Upper lobe of left lung (tissue), 6 donors: ENCODE data around the gene SMIM9. TPM values are rescaled to one million over a fixed set of nuclear protein-coding genes. Genes with fewer than 3 reads are reported as not detected.

Experiments used
- ATAC-seq, 2 donors: fragments of 200-7000 bp; cut with Tn5 transposase; one replicate each; pipeline ENCODE4 v1.9.1; 2022; ENCODE audit warnings: mild to moderate bottlenecking in 2 of 2, moderate library complexity in 2 of 2; ENCODE audit not compliant: low FRiP score in 2 of 2
- DNase-seq, 2 donors: peaks; one replicate each; pipeline ENCODE4 v3.0.0-alpha.2; 2019 to 2020
- H3K27ac ChIP-seq, 4 donors: fragments of 200-600 bp; sonication (generic); one replicate each; pipeline ENCODE4 v1.5.1; 2016 to 2019
- H3K27me3 ChIP-seq, 4 donors: fragments of 200-600 bp; sonication (generic); one replicate each; pipeline ENCODE4 v1.5.1; 2017 to 2019
- H3K36me3 ChIP-seq, 4 donors: fragments of 200-600 bp; sonication (generic); one replicate each; pipeline ENCODE4 v1.5.1; 2016 to 2019
- H3K4me1 ChIP-seq, 4 donors: fragments of 200-600 bp; sonication (generic); one replicate each; pipeline ENCODE4 v1.5.1; 2018 to 2019
- H3K4me3 ChIP-seq, 4 donors: fragments of 200-600 bp; sonication (generic); one replicate each; pipeline ENCODE4 v1.5.1; 2017 to 2019; ENCODE audit warnings: mild to moderate bottlenecking in 2 of 4, moderate library complexity in 1 of 4
- H3K9me3 ChIP-seq, 4 donors: fragments of 200-600 bp; sonication (generic); one replicate each; pipeline ENCODE4 v1.5.1; 2018 to 2019
- CTCF ChIP-seq, 6 experiments: fragments of 450-650 bp in 4 of 6; fragments of 200-600 bp in 2 of 6; sonication (generic) in 2 of 6; IDR thresholded peaks; one replicate each; pipeline ENCODE4 v1.5.1; 2016 to 2019; ENCODE audit warnings: antibody characterized with exemption in 6 of 6
- EP300 ChIP-seq, 4 donors: sonication (generic); formaldehyde crosslinking; IDR thresholded peaks; one replicate each; pipeline ENCODE4 v1.5.1; 2017; ENCODE audit warnings: antibody characterized with exemption in 4 of 4, control low read depth in 2 of 4
- POLR2A ChIP-seq, 4 donors: fragments of 450-650 bp; IDR thresholded peaks; one replicate each; pipeline ENCODE4 v1.5.1; 2016 to 2017; ENCODE audit warnings: antibody characterized with exemption in 4 of 4, mild to moderate bottlenecking in 2 of 4
- POLR2AphosphoS5 ChIP-seq, 2 donors: sonication (generic); formaldehyde crosslinking; IDR thresholded peaks; one replicate each; pipeline ENCODE4 v1.5.1; 2017; ENCODE audit warnings: antibody characterized with exemption in 2 of 2
- WGBS, 2 donors: methylation state at CpG; one replicate each; pipeline ENCODE4 v1.1.5; 2017 to 2018; 5-methylcytosine and 5-hydroxymethylcytosine counted together
- total RNA-seq, 6 donors: library from RNA; depleted of rRNA in 4 of 6; stranded (reverse); fragments of >200 nt in 4 of 6; gene quantifications; one replicate each; pipeline versions ENCODE4 v1.1.0 to v1.2.1, GENCODE V29; 2016 to 2021
- donor health status: DM: no; HTN: no; CAD: no; lungs with moderate emphysema.
- donor health status: DM: no; HTN: yes; CAD: no; lungs with severe emphysema.

Gene SMIM9
- total RNA-seq, 6 donors from 2014 or later, result 1.5 TPM; not detected in 5

- no peak overlapping the region for H3K4me3 ChIP-seq
- no peak for DNase-seq
- H3K9me3 ChIP-seq, result no peaks in the 10 kb centered on the region
- WGBS, 2 donors, result 65 to 68% methylated on average over 8 of the region's 8 CpGs
- no peaks in the 10 kb centered on the region for H3K36me3 ChIP-seq
- no peak for ATAC-seq
- peak overlapping the region; percentile 75 to 82 (median 76) for H3K27ac ChIP-seq
- H3K27me3 ChIP-seq, result no peaks in the 10 kb centered on the region
- TF ChIP-seq POLR2A (IDR thresholded peaks at IDR 0.05) (peak in 1 of 4 donors; percentile 46), CTCF (IDR thresholded peaks at IDR 0.05) (no peak), POLR2AphosphoS5 (IDR thresholded peaks at IDR 0.05) (peak in 1 of 2 donors; percentile 36), EP300 (IDR thresholded peaks at IDR 0.05) (no peak)
- H3K4me1 ChIP-seq, result peaks cover 13 to 22% (median 16%) of the 10 kb centered on the region in 4 donors
Measured at GRCh38 chrX:154800478-154801210, 33.8 kb downstream of the SMIM9 start.

GRCh38 chrX:154799556-154800348, 34.7 kb downstream of the SMIM9 start:
- no peak overlapping the region for H3K4me3 ChIP-seq
- no peaks in the 10 kb centered on the region for H3K36me3 ChIP-seq
- no peaks in the 10 kb centered on the region for H3K27me3 ChIP-seq
- DNase-seq, result peak in 1 of 2 donors; percentile 22
- peak overlapping the region; percentile 75 to 82 (median 76) for H3K27ac ChIP-seq
- H3K9me3 ChIP-seq, result no peaks in the 10 kb centered on the region
- ATAC-seq, result peak in 1 of 2 donors; percentile 45
- peaks cover 13 to 22% (median 16%) of the 10 kb centered on the region in 4 donors for H3K4me1 ChIP-seq
- TF ChIP-seq POLR2AphosphoS5 (IDR thresholded peaks at IDR 0.05), result no peak
- no peak for TF ChIP-seq CTCF (IDR thresholded peaks at IDR 0.05)
- TF ChIP-seq POLR2A (IDR thresholded peaks at IDR 0.05), result no peak
- TF ChIP-seq EP300 (IDR thresholded peaks at IDR 0.05), result no peak
- WGBS, 2 donors, result 16 to 37% methylated on average over 9 of the region's 9 CpGs

- Histone ChIP-seq H3K27me3 (no peaks in the 10 kb centered on the region), H3K9me3 (no peaks in the 10 kb centered on the region), H3K36me3 (no peaks in the 10 kb centered on the region), H3K27ac (no peak overlapping the region), H3K4me3 (no peak overlapping the region), H3K4me1 (peaks cover 8 to 19% (median 12%) of the 10 kb centered on the region in 4 donors)
- 77 to 91% methylated on average over 6 of the region's 6 CpGs for WGBS, 2 donors
- ATAC-seq, result no peak
- DNase-seq, result no peak
- no peak for TF ChIP-seq POLR2A (IDR thresholded peaks at IDR 0.05)
- TF ChIP-seq POLR2AphosphoS5 (IDR thresholded peaks at IDR 0.05), result no peak
- no peak for TF ChIP-seq CTCF (IDR thresholded peaks at IDR 0.05)
- TF ChIP-seq EP300 (IDR thresholded peaks at IDR 0.05), result no peak
Measured at GRCh38 chrX:154797006-154797405, 37.5 kb downstream of the SMIM9 start.

GRCh38 chrX:154795016-154795415, 39.4 kb downstream of the SMIM9 start:
- TF ChIP-seq CTCF (IDR thresholded peaks at IDR 0.05), result no peak
- no peak for TF ChIP-seq POLR2A (IDR thresholded peaks at IDR 0.05)
- no peak for TF ChIP-seq POLR2AphosphoS5 (IDR thresholded peaks at IDR 0.05)
- no peak for TF ChIP-seq EP300 (IDR thresholded peaks at IDR 0.05)
- 55 to 73% methylated on average over 2 of the region's 2 CpGs for WGBS, 2 donors
- DNase-seq, result no peak
- H3K9me3 ChIP-seq, result no peaks in the 10 kb centered on the region
- H3K4me1 ChIP-seq, result peaks cover 7 to 13% (median 8%) of the 10 kb centered on the region in 4 donors
- peak overlapping the region in 2 of 4 donors; percentile 35 to 38 for H3K27ac ChIP-seq
- H3K4me3 ChIP-seq, result no peak overlapping the region
- ATAC-seq, result no peak
- no peaks in the 10 kb centered on the region for H3K36me3 ChIP-seq
- H3K27me3 ChIP-seq, result no peaks in the 10 kb centered on the region
